ENCODE data around the gene CSNK1G2. TPM values are rescaled to one million over a fixed set of nuclear protein-coding genes. Genes with fewer than 3 reads are reported as not detected.

CSNK1G2 gene
- total RNA-seq, 2 donors from 2014 or later, result 33.1 to 58.6 TPM

DNA sequence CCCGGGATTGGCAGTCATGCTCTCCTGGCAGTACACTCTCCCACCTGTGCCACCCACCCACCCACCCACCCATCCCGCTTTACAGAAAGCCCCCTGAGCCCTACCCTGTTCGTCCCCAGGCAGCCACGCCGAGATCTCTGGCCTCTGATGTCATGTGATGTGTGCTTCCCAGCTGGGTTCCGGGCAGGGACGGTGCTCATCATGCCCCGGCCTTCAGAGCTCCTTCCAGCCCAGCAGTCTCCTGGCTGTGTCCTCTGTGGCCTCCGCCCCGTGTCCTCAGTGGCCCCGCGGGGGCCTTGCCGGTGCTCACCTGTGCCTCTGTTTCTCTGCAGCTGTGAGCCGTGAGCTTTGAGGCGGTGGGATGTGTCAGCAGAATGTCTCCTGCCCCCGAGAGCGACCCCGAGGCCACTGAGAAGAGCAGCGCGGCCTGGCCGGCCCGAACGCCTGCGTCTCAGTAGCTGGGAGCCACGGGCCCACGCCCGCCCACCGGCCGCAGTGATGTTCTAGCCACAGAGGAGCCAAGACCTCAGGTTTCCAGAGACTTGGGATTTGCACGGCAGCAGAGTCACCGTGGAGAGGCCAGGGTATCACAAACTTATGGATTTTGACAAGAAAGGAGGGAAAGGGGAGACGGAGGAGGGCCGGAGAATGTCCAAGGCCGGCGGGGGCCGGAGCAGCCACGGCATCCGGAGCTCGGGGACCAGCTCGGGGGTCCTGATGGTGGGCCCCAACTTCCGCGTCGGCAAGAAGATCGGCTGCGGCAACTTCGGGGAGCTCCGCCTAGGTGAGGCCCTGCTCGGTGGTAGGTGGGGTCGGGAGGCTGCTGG lies 28.4 kb downstream of the CSNK1G2 start:
- H3K9me3 Mint-ChIP-seq, result no peaks in the 10 kb centered on the region
- no peaks in the 10 kb centered on the region for H3K36me3 Mint-ChIP-seq
- H3K27ac Mint-ChIP-seq, result no peak overlapping the region
- ATAC-seq (no peak), DNase-seq (ENCODE audit: low spot score in 2 of 2) (no peak)

DNA sequence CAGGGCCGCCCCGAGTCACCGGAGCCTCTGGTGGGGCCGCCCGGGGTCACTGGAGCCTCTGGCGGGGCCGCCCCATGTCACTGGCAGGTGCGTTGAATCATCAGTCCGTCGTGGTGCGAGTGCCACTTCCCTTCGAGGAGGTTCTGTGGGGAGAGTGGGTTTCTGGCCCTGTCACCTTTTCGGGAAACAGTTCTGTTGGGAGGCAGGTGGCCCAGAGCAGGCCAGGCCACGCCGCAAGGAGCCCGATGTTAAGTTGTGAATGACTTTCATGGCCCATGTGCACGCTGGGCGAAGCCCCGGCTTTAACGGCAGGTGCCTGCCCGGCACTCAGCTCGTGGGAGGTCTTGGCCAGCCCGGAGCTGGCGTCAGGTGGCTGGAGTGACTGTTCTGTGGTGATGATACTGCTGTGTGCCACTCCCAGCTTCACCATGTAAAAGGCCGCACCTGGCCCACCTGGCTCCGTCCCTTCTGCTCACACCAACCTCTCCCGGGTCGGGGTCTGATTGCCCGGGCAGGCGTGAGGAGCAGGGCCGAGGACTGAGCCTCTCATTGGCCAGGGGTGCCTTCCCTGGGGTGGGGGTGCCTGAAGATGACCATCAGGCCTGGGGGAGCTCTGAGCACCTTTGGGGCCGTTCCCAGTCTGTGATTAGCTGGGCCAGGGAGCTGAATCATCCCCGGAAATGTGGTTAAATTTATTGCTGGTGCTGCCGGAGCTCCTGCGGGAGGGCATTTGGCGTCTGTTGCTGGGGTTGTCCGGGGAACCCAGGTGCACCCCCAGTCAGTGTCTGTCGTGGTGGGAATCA lies 29.2 kb downstream of the CSNK1G2 start:
- Mint-ChIP-seq H3K9me3 (no peaks in the 10 kb centered on the region), H3K36me3 (no peaks in the 10 kb centered on the region)

DNA sequence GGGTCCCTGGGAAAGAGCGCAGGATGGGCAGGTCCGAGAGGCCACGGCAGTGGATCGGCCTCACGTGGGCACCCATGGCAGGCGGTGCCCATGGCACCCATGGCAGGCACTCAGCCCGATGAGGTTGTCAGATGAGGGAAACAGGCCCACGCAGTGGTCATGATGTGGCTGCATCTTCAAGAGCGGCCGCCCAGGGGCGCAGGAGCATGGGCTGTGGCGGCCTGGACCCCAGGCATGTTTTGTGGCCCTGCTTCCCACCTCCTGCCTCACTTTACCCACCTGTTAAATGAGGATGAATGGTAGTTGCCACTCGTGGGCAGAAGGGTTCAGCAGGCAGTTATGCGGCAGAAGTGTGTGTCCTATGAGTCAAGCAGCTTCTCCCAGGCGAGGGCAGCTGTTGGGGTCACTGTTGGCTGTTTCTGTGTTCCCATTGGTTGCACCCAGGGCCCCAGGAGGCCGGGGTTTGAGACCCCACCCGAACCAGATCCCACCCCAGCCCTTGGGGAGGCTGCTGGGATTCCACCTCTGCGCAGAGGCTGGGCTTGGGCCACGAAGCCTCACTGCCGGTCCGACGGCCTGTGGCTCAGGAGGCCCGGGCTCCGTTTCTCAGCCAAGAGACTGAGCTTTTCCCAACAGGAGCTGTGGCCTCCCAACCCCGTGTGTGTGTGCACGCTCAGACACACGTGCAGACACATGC lies 30.0 kb downstream of the CSNK1G2 start:
- ATAC-seq (no peak), DNase-seq (ENCODE audit: low spot score in 2 of 2) (no peak)
- H3K27ac Mint-ChIP-seq, result no peak overlapping the region
- no peaks in the 10 kb centered on the region for H3K36me3 Mint-ChIP-seq
- no peaks in the 10 kb centered on the region for H3K9me3 Mint-ChIP-seq

More for the DNA sequence above, 29.2 kb downstream of the CSNK1G2 start:
- DNase-seq (ENCODE audit: low spot score in 2 of 2), result no peak
- no peak overlapping the region for H3K27ac Mint-ChIP-seq
- no peak for ATAC-seq

DNA sequence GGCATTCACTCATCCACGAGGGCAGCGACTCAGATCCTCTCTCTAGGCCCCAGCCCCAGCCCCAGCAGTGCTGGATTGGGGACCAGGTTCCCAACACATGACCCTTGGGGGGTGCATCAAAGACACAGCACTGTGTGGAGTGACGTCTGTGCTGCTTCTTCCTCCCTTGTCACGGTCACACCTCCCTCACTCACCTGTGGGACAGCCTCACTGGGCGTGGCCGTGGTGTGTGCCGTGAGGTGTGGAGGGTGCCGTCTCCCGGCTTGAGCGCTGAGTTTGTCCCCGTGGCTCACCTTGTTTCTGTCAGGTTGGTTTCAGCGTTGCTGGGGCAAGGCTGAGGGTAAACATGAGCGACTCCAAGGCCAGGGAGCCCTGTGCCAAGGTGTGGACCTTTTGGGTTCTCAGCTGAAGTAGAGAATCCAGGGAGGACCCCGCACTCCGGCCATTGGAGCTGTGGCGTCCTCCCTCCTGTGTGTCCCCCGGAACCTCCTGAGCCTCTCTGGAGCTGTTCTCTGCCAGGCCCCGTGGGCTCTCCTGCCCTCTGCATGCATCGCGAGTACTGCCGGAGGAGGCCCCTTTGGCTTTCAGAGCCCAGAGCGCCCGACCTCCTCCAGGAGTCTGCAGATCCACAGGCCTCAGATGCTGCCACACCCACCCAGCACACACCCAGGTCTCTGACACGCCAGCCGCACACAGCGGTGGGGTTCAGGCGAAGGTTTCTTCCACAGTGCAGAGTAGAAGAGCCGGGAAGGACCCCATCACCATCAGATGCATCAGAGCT lies 33.6 kb downstream of the CSNK1G2 start:
- Mint-ChIP-seq H3K36me3 (no peaks in the 10 kb centered on the region), H3K27ac (peak overlapping the region in 1 of 2 donors; percentile 64), H3K9me3 (no peaks in the 10 kb centered on the region)
- DNase-seq (ENCODE audit: low spot score in 2 of 2) (no peak), ATAC-seq (no peak)

DNA sequence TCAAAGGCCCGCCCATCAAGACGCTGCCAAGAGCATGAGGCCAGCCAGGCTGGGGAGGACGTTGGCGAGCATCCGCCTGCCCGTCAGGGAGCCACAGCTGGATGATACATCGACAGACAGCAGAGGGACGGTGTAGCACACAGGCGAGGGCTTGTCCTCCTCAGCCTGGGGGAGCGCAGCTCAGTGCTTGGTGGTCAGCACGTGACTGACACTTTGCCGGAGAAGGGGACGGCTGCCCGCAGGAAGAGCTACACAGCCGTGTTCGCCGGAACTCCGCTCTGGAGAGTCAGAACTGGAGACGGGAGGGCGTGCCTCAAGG lies 34.1 kb downstream of the CSNK1G2 start:
- DNase-seq (ENCODE audit: low spot score in 2 of 2) (no peak), ATAC-seq (no peak)
- Mint-ChIP-seq H3K36me3 (no peaks in the 10 kb centered on the region), H3K27ac (peak overlapping the region in 1 of 2 donors; percentile 64), H3K9me3 (no peaks in the 10 kb centered on the region)

DNA sequence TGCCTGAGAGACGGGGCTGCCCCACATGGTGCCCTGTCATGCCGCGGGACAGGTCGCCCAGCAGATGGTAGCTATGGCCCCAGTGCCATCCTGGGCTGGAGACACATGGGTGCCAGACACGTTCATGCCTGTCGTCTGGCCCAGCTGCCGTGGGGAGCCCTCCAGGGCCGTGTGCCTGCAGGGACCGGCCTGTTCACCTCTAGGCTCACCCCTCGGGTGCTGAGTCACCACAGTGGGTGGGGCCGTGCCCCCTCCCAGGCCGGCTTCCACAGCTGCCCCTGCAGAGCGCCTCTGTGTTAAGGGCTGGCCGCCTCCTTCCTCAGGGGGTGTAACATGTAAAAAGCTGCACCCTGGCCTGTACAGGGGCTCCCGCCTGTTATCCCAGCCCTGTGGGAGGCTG lies 36.1 kb downstream of the CSNK1G2 start:
- Mint-ChIP-seq H3K27ac (no peak overlapping the region), H3K36me3 (no peaks in the 10 kb centered on the region), H3K9me3 (no peaks in the 10 kb centered on the region)
- ATAC-seq (no peak), DNase-seq (ENCODE audit: low spot score in 2 of 2) (no peak)

DNA sequence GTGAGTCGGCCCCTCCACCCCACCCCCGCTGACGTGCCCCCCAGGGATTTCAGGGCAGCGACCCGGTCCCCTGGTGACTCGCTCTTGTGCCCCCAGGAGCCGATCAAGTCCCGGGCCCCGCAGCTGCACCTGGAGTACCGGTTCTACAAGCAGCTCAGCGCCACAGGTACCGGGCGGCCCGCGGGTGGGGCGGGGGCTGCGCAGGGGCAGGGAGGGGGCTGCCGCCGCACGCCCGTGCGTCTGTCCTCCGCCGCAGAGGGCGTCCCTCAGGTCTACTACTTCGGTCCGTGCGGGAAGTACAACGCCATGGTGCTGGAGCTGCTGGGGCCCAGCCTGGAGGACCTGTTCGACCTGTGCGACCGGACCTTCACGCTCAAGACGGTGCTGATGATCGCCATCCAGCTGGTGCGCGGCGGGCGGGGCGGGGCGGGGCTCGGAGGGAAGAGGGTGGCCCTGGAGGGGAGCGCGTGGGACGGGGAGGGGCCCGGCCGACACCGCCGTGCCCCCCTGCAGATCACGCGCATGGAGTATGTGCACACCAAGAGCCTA lies 37.4 kb downstream of the CSNK1G2 start:
- no peak for ATAC-seq
- Mint-ChIP-seq H3K36me3 (peaks cover 2 to 4% of the 10 kb centered on the region in 2 donors), H3K27ac (no peak overlapping the region), H3K9me3 (no peaks in the 10 kb centered on the region)
- no peak for DNase-seq (ENCODE audit: low spot score in 2 of 2)

DNA sequence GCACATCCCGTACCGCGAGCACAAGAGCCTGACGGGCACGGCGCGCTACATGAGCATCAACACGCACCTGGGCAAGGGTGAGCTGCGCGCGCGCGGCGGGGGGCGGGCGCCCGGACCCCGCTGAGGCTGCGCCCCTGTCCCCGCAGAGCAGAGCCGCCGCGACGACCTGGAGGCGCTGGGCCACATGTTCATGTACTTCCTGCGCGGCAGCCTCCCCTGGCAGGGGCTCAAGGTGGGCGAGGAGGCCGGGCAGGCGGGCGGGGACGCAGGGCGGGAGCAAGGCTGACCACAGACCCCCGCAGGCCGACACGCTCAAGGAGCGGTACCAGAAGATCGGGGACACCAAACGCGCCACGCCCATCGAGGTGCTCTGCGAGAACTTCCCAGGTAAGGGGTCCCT lies 38.0 kb downstream of the CSNK1G2 start:
- DNase-seq (ENCODE audit: low spot score in 2 of 2) (no peak), ATAC-seq (no peak)
- H3K9me3 Mint-ChIP-seq, result no peaks in the 10 kb centered on the region
- H3K27ac Mint-ChIP-seq, result no peak overlapping the region
- peaks cover 5 to 6% of the 10 kb centered on the region in 2 donors for H3K36me3 Mint-ChIP-seq

DNA sequence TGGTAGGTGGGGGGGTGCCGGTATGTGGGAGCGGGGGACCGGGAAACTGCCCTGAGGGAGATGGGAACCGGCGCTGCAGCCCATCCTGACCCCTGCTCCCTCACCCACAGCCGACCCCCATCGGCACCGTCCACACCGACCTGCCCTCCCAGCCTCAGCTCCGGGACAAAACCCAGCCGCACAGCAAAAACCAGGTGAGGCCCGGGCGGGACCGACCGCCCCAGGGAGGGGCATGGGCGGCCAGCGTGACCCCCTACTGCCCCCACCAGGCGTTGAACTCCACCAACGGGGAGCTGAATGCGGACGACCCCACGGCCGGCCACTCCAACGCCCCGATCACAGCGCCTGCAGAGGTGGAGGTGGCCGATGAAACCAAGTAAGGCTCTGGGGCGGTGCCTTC lies 38.7 kb downstream of the CSNK1G2 start:
- DNase-seq (ENCODE audit: low spot score in 2 of 2), result no peak
- Mint-ChIP-seq H3K27ac (no peak overlapping the region), H3K9me3 (no peaks in the 10 kb centered on the region), H3K36me3 (peaks cover 5 to 6% of the 10 kb centered on the region in 2 donors)
- ATAC-seq, result no peak

DNA sequence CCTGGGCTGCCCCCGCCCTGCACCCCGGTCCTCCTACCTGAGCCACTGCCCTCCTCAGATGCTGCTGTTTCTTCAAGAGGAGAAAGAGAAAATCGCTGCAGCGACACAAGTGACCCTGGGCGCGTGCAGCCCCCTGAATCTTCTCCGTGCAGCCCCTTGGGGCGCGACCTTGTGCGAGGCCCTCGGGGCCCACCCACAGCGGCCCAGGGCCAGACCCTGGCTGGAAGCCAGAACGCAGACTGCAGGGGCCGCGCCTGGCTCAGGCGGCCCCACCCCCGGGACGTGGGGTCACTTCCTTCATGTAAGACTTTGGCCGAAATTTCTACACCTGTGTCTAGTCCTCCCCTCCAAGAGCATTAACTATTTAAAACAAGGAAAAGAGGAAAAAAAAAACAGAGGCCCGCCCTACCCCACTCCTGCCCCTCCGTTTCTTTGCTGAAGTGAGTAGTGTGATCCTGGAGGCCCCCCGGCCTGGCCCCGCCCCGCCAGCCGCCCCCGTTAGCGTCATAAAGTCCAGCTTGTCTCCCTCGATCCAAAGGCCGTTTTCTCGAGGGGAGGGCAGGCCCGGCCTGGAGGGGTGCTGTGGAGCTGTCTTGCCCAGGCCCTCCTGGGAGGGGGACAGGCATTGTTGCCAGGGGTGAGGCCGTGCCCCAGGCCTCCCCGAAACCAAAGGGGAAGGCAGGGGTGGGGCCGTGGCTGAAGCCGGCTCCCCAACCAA lies 39.3 kb downstream of the CSNK1G2 start:
- H3K36me3 Mint-ChIP-seq, result peaks cover 5 to 6% of the 10 kb centered on the region in 2 donors
- ATAC-seq, result no peak
- H3K9me3 Mint-ChIP-seq, result no peaks in the 10 kb centered on the region
- DNase-seq (ENCODE audit: low spot score in 2 of 2), result no peak
- no peak overlapping the region for H3K27ac Mint-ChIP-seq

DNA sequence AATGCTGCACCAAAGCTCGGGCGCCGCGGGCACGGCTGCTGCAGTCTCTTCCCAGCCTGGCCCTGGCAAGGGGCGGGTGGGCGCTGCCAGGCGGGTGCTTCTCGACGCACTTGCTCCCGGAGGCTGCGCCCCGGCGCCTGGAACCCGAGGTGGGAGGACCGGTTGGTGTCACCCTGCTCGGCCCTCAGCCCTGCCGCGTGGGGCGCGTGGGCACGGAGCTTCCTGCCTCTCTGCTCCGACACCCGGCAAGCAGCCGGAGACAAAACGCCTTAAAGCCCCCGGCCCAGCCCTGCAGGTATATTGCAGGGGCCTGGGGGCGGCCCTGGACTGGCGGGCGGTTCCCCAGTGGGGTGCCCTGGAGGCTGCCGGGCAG lies 39.8 kb downstream of the CSNK1G2 start:
- Mint-ChIP-seq H3K27ac (no peak overlapping the region), H3K36me3 (peaks cover 5 to 6% of the 10 kb centered on the region in 2 donors), H3K9me3 (no peaks in the 10 kb centered on the region)
- DNase-seq (ENCODE audit: low spot score in 2 of 2) (no peak), ATAC-seq (no peak)

DNA sequence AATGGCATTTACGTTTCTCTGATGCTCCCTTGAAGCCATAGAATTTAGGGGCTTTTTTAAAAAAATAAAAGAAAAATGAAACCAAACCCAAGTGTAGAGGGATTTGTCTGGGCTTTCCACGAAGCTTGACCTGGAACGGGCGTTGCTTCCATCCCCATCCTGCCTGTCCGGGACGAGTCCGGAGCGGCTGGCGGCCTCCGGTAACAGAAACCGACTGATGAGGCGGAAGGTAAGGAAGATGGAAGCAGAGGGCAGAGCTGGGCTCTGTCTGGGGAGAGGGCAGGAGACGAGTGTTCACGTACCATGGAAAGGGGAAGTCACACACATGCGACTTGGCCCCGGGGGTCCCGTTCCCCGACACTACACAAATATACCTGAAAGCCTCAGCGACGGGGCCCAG lies 40.3 kb downstream of the CSNK1G2 start:
- Mint-ChIP-seq H3K27ac (peak overlapping the region in 1 of 2 donors; percentile 91), H3K36me3 (peaks cover 5 to 6% of the 10 kb centered on the region in 2 donors), H3K9me3 (no peaks in the 10 kb centered on the region)
- ATAC-seq, result no peak
- DNase-seq (ENCODE audit: low spot score in 2 of 2), result no peak

DNA sequence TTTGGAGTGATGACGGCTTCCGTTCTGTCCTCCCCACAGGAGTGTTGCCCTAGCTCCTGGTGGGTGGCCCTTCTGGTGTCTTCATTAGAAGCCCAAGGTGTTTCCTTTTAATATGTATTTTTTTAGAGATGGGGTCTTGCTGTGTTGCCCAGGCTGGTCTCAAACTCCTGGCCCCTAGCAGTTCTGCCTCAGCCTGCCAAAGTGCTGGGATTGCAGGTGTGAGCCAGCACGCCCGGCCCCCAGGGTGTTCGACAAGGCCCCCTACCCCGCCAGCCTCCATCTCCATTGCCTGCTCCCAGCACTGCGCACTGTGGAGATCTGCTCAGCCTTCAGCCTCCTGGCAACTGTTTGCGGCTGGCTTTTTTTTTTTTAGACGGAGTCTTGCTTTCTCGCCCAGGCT lies 43.4 kb downstream of the CSNK1G2 start:
- Mint-ChIP-seq H3K36me3 (peaks cover 5 to 6% of the 10 kb centered on the region in 2 donors), H3K9me3 (no peaks in the 10 kb centered on the region)

DNA sequence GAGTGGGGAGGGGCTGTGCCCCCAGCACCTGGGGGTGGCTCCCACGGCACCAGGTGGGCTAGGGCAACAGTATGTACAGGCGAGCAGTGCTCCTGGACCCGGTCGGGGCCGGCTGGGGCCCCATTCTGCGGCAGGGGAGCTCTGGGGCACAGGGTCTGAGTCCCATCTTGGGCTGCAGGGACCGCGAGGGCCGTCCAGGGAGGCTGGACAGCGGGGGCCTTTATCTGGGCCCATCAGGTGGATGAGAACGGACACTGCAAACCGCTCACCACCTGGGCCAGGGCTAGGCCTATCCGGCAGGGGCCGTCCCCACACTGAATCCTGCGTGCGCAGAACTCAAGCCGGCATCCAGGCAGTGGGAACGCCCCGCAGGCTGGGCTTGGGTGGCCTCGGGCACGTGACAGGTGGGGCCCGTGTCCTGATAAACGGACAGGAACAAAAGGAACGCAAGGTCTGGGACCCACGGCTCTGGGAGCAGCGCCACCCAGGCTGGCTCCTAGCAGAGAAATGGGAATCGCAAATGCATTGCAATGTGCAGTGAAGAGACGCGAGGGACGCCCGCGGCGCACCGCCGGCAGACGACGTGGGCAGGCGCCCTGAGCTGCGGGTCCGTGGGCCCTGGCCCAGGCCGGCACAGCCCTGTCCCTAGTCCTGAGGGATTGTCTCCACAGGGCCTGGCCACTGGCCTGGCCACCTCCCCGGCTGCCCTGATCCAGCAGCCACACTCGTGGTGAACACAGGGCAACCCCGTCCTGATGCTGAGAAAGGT lies 44.8 kb downstream of the CSNK1G2 start:
- DNase-seq (ENCODE audit: low spot score in 2 of 2), result no peak
- ATAC-seq, result peak in 1 of 2 donors; percentile 15
- Mint-ChIP-seq H3K36me3 (peaks cover 5 to 6% of the 10 kb centered on the region in 2 donors), H3K9me3 (no peaks in the 10 kb centered on the region), H3K27ac (no peak overlapping the region)

More for the DNA sequence above, 43.4 kb downstream of the CSNK1G2 start:
- DNase-seq (ENCODE audit: low spot score in 2 of 2), result no peak
- no peak for ATAC-seq
- H3K27ac Mint-ChIP-seq, result no peak overlapping the region
